ENCODE measurements around the gene PIP4K2C. TPM values are rescaled to one million over a fixed set of nuclear protein-coding genes. Genes with fewer than 3 reads are reported as not detected.

Gene PIP4K2C
- total and polyA plus RNA-seq, 4 donors = 13.7 to 42.2 (median 20.8) TPM

GRCh38 chr12:57614948-57615500 lies 24.0 kb downstream of the PIP4K2C start:
- no peaks in the 10 kb centered on the region for H3K9me3 ChIP-seq (ENCODE audit: control insufficient read depth in 4 of 4, insufficient read depth in 3 of 4, low read length in 3 of 4)
- ATAC-seq (ENCODE audit: insufficient read depth, low FRiP score) = no peak
- 84 to 85% methylated on average over 11 of the region's 11 CpGs for WGBS, 2 donors
- H3K4me3 ChIP-seq = no peak overlapping the region
- H3K4me1 ChIP-seq (ENCODE audit: control insufficient read depth in 5 of 5, insufficient read depth in 5 of 5, low read length in 5 of 5) = peaks cover 0 to 12% (median 8%) of the 10 kb centered on the region in 5 donors
- H3K9ac ChIP-seq (ENCODE audit: insufficient read depth in 1 of 2, low read length in 2 of 2) = no peak overlapping the region
- TF ChIP-seq CTCF (IDR thresholded peaks at IDR 0.05; ENCODE audit: control extremely low read depth, extremely low read depth) = no peak
- no peak overlapping the region for H3K27ac ChIP-seq (ENCODE audit: low read depth in 1 of 2, low read length in 1 of 2)
- peaks cover 0 to 23% (median 12%) of the 10 kb centered on the region in 3 donors for H3K27me3 ChIP-seq (ENCODE audit: control insufficient read depth in 3 of 3, insufficient read depth in 3 of 3, low read length in 2 of 3)
- DNase-seq = no peak
- peaks cover 0 to 22% (median 0%) of the 10 kb centered on the region in 4 donors for H3K36me3 ChIP-seq (ENCODE audit: control insufficient read depth in 4 of 4, insufficient read depth in 4 of 4, low read length in 4 of 4)

GRCh38 chr12:57615637-57616036 lies 24.6 kb downstream of the PIP4K2C start:
- peaks cover 2 to 29% (median 18%) of the 10 kb centered on the region in 3 donors for H3K27me3 ChIP-seq (ENCODE audit: control insufficient read depth in 3 of 3, insufficient read depth in 3 of 3, low read length in 2 of 3)
- ATAC-seq (ENCODE audit: insufficient read depth, low FRiP score) (no peak), DNase-seq (no peak)
- no peak overlapping the region for H3K27ac ChIP-seq (ENCODE audit: low read depth in 1 of 2, low read length in 1 of 2)
- H3K4me3 ChIP-seq = no peak overlapping the region
- no peak for TF ChIP-seq CTCF (IDR thresholded peaks at IDR 0.05; ENCODE audit: control extremely low read depth, extremely low read depth)
- 87 to 96% methylated on average over 5 of the region's 5 CpGs for WGBS, 2 donors
- no peaks in the 10 kb centered on the region for H3K9me3 ChIP-seq (ENCODE audit: control insufficient read depth in 4 of 4, insufficient read depth in 3 of 4, low read length in 3 of 4)
- H3K4me1 ChIP-seq (ENCODE audit: control insufficient read depth in 5 of 5, insufficient read depth in 5 of 5, low read length in 5 of 5) = peaks cover 0 to 12% (median 4%) of the 10 kb centered on the region in 5 donors
- H3K36me3 ChIP-seq (ENCODE audit: control insufficient read depth in 4 of 4, insufficient read depth in 4 of 4, low read length in 4 of 4) = peaks cover 0 to 22% (median 0%) of the 10 kb centered on the region in 4 donors
- no peak overlapping the region for H3K9ac ChIP-seq (ENCODE audit: insufficient read depth in 1 of 2, low read length in 2 of 2)

- Histone ChIP-seq H3K9ac (ENCODE audit: insufficient read depth in 1 of 2, low read length in 2 of 2) (no peak overlapping the region), H3K4me1 (ENCODE audit: control insufficient read depth in 5 of 5, insufficient read depth in 5 of 5, low read length in 5 of 5) (peaks cover 0 to 16% (median 3%) of the 10 kb centered on the region in 5 donors), H3K9me3 (ENCODE audit: control insufficient read depth in 4 of 4, insufficient read depth in 3 of 4, low read length in 3 of 4) (no peaks in the 10 kb centered on the region), H3K27ac (ENCODE audit: low read depth in 1 of 2, low read length in 1 of 2) (no peak overlapping the region), H3K4me3 (no peak overlapping the region), H3K36me3 (ENCODE audit: control insufficient read depth in 4 of 4, insufficient read depth in 4 of 4, low read length in 4 of 4) (peaks cover 0 to 22% (median 0%) of the 10 kb centered on the region in 4 donors), H3K27me3 (ENCODE audit: control insufficient read depth in 3 of 3, insufficient read depth in 3 of 3, low read length in 2 of 3) (peaks cover 2 to 38% (median 27%) of the 10 kb centered on the region in 3 donors)
- no peak for ATAC-seq (ENCODE audit: insufficient read depth, low FRiP score)
- WGBS, 2 donors = 85 to 90% methylated on average over 3 of the region's 3 CpGs
- no peak for TF ChIP-seq CTCF (IDR thresholded peaks at IDR 0.05; ENCODE audit: control extremely low read depth, extremely low read depth)
- DNase-seq = no peak
Observed at GRCh38 chr12:57616383-57617101, 25.6 kb downstream of the PIP4K2C start.

Data from lung (tissue), 12 donors.